ENCODE data around the gene ST8SIA4.

Gene ST8SIA4

GRCh38 chr5:100902440-100903038 is 543 bp downstream of the ST8SIA4 start:
- peak; percentile 45 for DNase-seq

DNA sequence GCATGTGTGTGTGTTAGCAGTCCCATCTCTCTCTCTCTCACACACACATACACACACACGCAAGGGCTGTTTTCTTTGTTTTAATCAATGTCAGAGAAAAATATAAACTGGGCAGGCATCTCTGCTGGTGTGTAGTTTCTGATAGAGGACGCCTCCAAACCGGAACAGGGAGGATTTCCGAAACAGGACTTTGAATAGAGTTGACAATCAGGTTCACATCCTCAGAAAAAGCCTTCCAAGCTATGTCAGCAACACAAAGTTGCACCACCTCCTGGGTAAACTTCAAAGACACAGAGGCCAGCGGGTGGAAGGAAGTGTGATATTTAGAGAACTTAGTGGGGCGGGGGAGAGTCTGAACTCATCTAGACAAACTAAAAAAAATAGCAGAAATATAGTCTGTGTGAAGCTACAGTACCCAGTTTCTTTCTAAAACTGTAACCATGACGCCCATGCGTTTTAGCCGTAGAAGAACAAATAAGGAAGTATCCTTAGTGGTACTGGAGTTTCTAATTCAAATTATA is 1.2 kb downstream of the ST8SIA4 start:
- Histone ChIP-seq H3K9me2 (replicated peaks; ENCODE audit: insufficient read depth, low read length) (no peaks in the 10 kb centered on the region), H3K79me2 (ENCODE audit: low read length) (peaks cover 59% of the 10 kb centered on the region), H3K4me3 (ENCODE audit: low read length) (peak overlapping the region; percentile 87), H3F3A (ENCODE audit: insufficient read depth, low read length) (peaks cover 60% of the 10 kb centered on the region), H4K20me1 (ENCODE audit: insufficient read depth, low read length) (no peaks in the 10 kb centered on the region), H3K27me3 (replicated peaks; ENCODE audit: insufficient read depth, low read length) (no peaks in the 10 kb centered on the region), H3K36me3 (replicated peaks; ENCODE audit: insufficient read depth, low read length) (no peaks in the 10 kb centered on the region), H3K4me1 (ENCODE audit: low read length) (peaks cover 20% of the 10 kb centered on the region), H3K9ac (ENCODE audit: low read length) (peak overlapping the region; percentile 87), H3K27ac (ENCODE audit: low read length) (peak overlapping the region; percentile 85), H2AFZ (ENCODE audit: low read length) (peak overlapping the region; percentile 59; the same call in 1 of the 2 replicates), H3K4me2 (ENCODE audit: low read depth, low read length) (peak overlapping the region; percentile 82), H3K9me3 (replicated peaks; ENCODE audit: insufficient read depth, low read length) (no peaks in the 10 kb centered on the region)
- TF ChIP-seq CTCF (IDR thresholded peaks at IDR 0.05; ENCODE audit: low read length): peak; percentile 9; the same call in 1 of the 2 replicates
- no peak for TF ChIP-seq EZH2 (optimal IDR thresholded peaks at IDR 0.05; ENCODE audit: low read depth, low read length)
- no peak for TF ChIP-seq EZH2phosphoT487 (IDR thresholded peaks at IDR 0.05; ENCODE audit: low read length)
- DNase-seq: peak; percentile 83

More at GRCh38 chr5:100902440-100903038, 543 bp downstream of the ST8SIA4 start:
- peak overlapping the region; percentile 85 for H3K27ac ChIP-seq (ENCODE audit: low read length)
- peaks cover 52% of the 10 kb centered on the region for H3K79me2 ChIP-seq (ENCODE audit: low read length)
- TF ChIP-seq CTCF (IDR thresholded peaks at IDR 0.05; ENCODE audit: low read length): no peak
- TF ChIP-seq EZH2phosphoT487 (IDR thresholded peaks at IDR 0.05; ENCODE audit: low read length): no peak
- TF ChIP-seq EZH2 (optimal IDR thresholded peaks at IDR 0.05; ENCODE audit: low read depth, low read length): no peak
- H3K9me2 ChIP-seq (replicated peaks; ENCODE audit: insufficient read depth, low read length): no peaks in the 10 kb centered on the region
- peaks cover 60% of the 10 kb centered on the region for H3F3A ChIP-seq (ENCODE audit: insufficient read depth, low read length)
- peak overlapping the region; percentile 87 for H3K9ac ChIP-seq (ENCODE audit: low read length)
- H3K36me3 ChIP-seq (replicated peaks; ENCODE audit: insufficient read depth, low read length): no peaks in the 10 kb centered on the region
- H3K4me1 ChIP-seq (ENCODE audit: low read length): peaks cover 20% of the 10 kb centered on the region
- H4K20me1 ChIP-seq (ENCODE audit: insufficient read depth, low read length): no peaks in the 10 kb centered on the region
- H3K4me2 ChIP-seq (ENCODE audit: low read depth, low read length): peak overlapping the region; percentile 82
- H3K4me3 ChIP-seq (ENCODE audit: low read length): peak overlapping the region; percentile 87
- no peaks in the 10 kb centered on the region for H3K9me3 ChIP-seq (replicated peaks; ENCODE audit: insufficient read depth, low read length)
- H2AFZ ChIP-seq (ENCODE audit: low read length): peak overlapping the region; percentile 29
- H3K27me3 ChIP-seq (replicated peaks; ENCODE audit: insufficient read depth, low read length): no peaks in the 10 kb centered on the region

GRCh38 chr5:100900796-100901781 is 2.0 kb downstream of the ST8SIA4 start:
- Histone ChIP-seq H3K9me3 (replicated peaks; ENCODE audit: insufficient read depth, low read length) (no peaks in the 10 kb centered on the region), H3K9me2 (replicated peaks; ENCODE audit: insufficient read depth, low read length) (no peaks in the 10 kb centered on the region), H3K36me3 (replicated peaks; ENCODE audit: insufficient read depth, low read length) (no peaks in the 10 kb centered on the region), H3K9ac (ENCODE audit: low read length) (peak overlapping the region; percentile 87), H3K4me2 (ENCODE audit: low read depth, low read length) (peak overlapping the region; percentile 82), H4K20me1 (ENCODE audit: insufficient read depth, low read length) (no peaks in the 10 kb centered on the region), H3F3A (ENCODE audit: insufficient read depth, low read length) (peaks cover 60% of the 10 kb centered on the region), H3K4me1 (ENCODE audit: low read length) (peaks cover 20% of the 10 kb centered on the region), H2AFZ (ENCODE audit: low read length) (peak overlapping the region; percentile 59), H3K4me3 (ENCODE audit: low read length) (peak overlapping the region; percentile 87), H3K27ac (ENCODE audit: low read length) (peak overlapping the region; percentile 85), H3K79me2 (ENCODE audit: low read length) (peaks cover 67% of the 10 kb centered on the region), H3K27me3 (replicated peaks; ENCODE audit: insufficient read depth, low read length) (no peaks in the 10 kb centered on the region)
- TF ChIP-seq EZH2phosphoT487 (IDR thresholded peaks at IDR 0.05; ENCODE audit: low read length) (no peak), CTCF (IDR thresholded peaks at IDR 0.05; ENCODE audit: low read length) (no peak), EZH2 (optimal IDR thresholded peaks at IDR 0.05; ENCODE audit: low read depth, low read length) (no peak)
- DNase-seq: peak; percentile 94
